Activated naive CD4-positive, alpha-beta T cell treated with anti-CD3 and anti-CD28 coated beads, Interleukin-2, amount 50 U/mL, for 72 hours (primary cell): ENCODE data around the gene ECT2L. TPM values are rescaled to one million over a fixed set of nuclear protein-coding genes. Genes with fewer than 3 reads are reported as not detected.

Source experiments
- ATAC-seq, 2 donors: fragments of 150-1000 bp; cut with Tn5 transposase; 2 replicates each; pipeline ENCODE4 v1.10.0; 2021; ENCODE audit warnings: mild to moderate bottlenecking in 2 of 2, moderate library complexity in 2 of 2
- DNase-seq, 2 donors: peaks; one replicate each; pipeline ENCODE4 v3.0.0; 2021 to 2022; ENCODE audit warnings: low spot score in 2 of 2
- H3K27ac Mint-ChIP-seq, 2 donors: one replicate each; pipeline ENCODE4 v1.8.0; 2022; ENCODE audit warnings: mild to moderate bottlenecking in 2 of 2, mixed read lengths in 2 of 2
- H3K36me3 Mint-ChIP-seq, 2 donors: one replicate each; pipeline ENCODE4 v1.8.0; 2022; ENCODE audit warnings: mixed read lengths in 2 of 2
- H3K9me3 Mint-ChIP-seq, 2 donors: one replicate each; pipeline ENCODE4 v1.8.0; 2022; ENCODE audit warnings: mixed read lengths in 2 of 2
- total RNA-seq, 2 donors: library from RNA; stranded (reverse); gene quantifications; one replicate each; pipeline ENCODE4 v1.2.3, GENCODE V29; 2022

The ECT2L gene
- total RNA-seq, 2 donors from 2014 or later, result not detected

DNA sequence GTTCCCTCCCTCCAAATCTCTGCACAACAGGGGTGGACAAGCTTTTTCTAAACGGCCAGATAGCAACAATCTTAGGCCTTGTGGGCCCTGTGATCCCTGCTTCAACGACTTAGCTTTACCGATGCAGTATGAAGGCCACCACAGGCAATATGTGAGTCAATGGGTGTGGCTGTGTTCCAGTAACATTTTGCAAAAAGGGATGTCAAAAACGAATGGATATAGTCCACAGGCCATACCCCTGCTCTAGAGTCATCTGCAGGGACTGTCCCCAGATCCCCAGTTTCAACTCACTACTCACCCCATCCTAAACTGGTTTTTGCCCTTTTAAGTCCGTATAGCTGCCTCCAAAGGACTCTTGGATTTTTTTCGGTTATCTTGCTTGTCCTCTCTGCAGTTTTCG is 34.4 kb downstream of the ECT2L start:
- Mint-ChIP-seq H3K9me3 (peaks cover 0 to 5% of the 10 kb centered on the region in 2 donors), H3K27ac (no peak overlapping the region), H3K36me3 (no peaks in the 10 kb centered on the region)
- DNase-seq (no peak), ATAC-seq (peak in 1 of 2 donors; percentile 51)

GRCh38 chr6:138832182-138832581 is 36.3 kb downstream of the ECT2L start:
- Mint-ChIP-seq H3K9me3 (peaks cover 0 to 5% of the 10 kb centered on the region in 2 donors), H3K36me3 (no peaks in the 10 kb centered on the region), H3K27ac (no peak overlapping the region)
- DNase-seq (no peak), ATAC-seq (no peak)

DNA sequence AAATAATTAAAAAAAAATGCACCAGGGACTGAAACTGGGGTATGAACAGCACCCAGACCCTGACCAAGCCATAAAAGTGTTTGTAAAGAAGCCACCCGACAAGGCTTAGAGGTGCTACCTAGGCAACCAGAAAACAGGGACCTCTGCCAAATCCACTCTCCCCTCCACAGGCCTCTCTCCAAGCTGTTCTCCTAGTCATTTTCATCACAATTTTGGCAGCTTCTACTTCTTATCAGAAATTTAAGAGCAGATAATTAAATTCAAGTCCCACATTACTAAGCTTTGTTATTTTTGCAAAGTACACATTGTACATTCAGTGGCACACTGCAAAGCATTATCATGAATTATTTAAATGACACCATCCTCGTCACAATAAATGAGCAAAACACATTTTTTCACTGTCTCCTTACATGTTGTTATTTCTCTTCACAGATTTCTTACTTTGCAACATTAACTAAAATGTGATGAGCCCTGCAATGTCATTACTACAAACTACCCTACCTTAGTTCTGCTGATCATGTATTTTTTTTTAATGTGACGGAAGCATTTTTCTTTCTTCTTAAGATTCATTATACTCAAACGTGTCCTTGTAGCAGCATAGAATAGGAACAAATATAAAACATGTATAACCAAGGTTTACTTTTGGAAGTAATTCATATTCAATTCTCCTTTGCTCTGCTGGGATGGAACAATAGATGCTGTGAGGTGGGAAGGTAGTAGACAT is 38.1 kb downstream of the ECT2L start:
- Mint-ChIP-seq H3K9me3 (peaks cover 0 to 5% of the 10 kb centered on the region in 2 donors), H3K27ac (no peak overlapping the region), H3K36me3 (no peaks in the 10 kb centered on the region)
- ATAC-seq (no peak), DNase-seq (no peak)

DNA sequence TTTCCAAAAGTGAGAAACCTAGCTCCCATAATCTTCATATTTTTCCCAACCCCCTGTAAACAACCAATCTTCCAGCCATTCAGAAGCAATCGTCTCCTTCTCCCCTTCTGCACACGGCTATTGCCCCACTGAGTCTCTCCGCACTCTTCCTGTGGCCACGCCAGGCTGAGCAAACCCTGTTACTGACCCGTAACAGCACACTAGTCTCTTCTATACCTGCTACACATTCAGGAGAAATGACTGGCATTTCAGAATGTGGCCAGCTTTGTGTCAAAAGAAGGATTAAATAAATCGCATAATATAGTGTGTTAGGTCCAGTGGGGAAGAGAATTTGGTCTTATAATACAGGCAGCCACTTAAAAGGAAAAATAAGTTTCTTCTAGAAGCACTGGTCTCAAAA is 41.4 kb downstream of the ECT2L start:
- Mint-ChIP-seq H3K9me3 (no peaks in the 10 kb centered on the region), H3K36me3 (no peaks in the 10 kb centered on the region), H3K27ac (no peak overlapping the region)
- no peak for DNase-seq
- no peak for ATAC-seq

DNA sequence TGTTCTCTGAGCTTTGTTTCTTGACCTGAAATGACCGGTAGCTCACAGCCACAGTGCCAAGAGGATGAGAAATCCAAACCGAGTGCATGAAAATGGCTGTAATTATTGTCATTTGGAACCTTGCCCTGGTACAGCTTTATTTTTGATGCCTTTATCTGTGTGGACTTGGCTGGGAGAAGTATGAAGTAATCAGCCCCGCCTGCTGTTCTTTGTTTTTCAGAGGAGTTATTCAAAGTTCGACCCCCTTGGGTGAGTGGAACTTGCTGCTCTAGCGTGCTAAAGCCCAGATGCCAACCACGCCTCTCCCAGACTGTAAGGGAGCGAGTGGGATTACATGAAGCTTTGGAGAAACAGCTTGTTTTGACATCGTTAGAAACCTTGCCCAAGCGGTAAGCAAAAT is 48.3 kb downstream of the ECT2L start:
- no peak for DNase-seq
- H3K36me3 Mint-ChIP-seq, result no peaks in the 10 kb centered on the region
- no peaks in the 10 kb centered on the region for H3K9me3 Mint-ChIP-seq

GRCh38 chr6:138847884-138848283 is 52.0 kb downstream of the ECT2L start:
- no peaks in the 10 kb centered on the region for H3K9me3 Mint-ChIP-seq
- H3K36me3 Mint-ChIP-seq, result no peaks in the 10 kb centered on the region
- no peak overlapping the region for H3K27ac Mint-ChIP-seq
- no peak for ATAC-seq
- DNase-seq, result no peak

More for the DNA sequence above, 48.3 kb downstream of the ECT2L start:
- no peak for ATAC-seq
- no peak overlapping the region for H3K27ac Mint-ChIP-seq

DNA sequence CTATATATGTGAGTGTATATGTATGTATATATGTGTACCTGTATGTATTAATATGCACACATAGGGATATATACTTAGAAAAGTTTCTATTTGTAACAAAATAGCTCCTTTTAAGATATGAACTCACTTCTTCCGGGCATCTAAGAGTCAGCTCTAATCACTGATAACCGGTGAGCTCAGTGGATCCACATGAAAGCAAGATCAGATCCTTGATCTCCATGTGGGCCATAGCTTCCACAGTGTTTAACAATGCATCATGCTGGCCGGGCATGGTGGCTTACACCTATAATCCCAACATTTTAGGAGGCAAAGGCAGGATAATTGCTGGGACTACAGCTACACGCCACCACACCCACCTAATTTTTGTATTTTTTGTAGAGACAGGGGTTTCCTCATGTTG is 52.6 kb downstream of the ECT2L start:
- no peak for DNase-seq
- ATAC-seq, result no peak
- Mint-ChIP-seq H3K27ac (no peak overlapping the region), H3K9me3 (no peaks in the 10 kb centered on the region), H3K36me3 (no peaks in the 10 kb centered on the region)

DNA sequence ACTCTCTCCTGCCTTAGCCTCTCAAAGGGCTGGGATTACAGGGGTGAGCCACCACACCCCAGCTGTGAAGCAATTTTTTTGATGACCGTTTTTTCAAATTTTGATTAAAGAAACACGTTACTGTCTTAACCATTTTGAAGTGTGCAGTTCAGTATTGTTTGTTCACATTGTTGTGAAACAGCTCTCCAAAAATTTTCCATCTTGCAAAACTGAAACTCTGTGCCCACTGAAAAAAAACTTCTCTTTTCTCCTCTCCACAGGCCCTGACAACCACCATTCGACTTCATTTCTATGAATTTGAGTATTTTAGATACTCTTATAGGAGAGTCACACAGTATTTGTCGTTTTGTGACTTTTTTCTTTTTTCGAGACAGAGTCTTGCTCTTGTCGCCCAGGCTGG is 53.9 kb downstream of the ECT2L start:
- Mint-ChIP-seq H3K9me3 (no peaks in the 10 kb centered on the region), H3K27ac (no peak overlapping the region), H3K36me3 (no peaks in the 10 kb centered on the region)
- ATAC-seq (no peak), DNase-seq (no peak)

DNA sequence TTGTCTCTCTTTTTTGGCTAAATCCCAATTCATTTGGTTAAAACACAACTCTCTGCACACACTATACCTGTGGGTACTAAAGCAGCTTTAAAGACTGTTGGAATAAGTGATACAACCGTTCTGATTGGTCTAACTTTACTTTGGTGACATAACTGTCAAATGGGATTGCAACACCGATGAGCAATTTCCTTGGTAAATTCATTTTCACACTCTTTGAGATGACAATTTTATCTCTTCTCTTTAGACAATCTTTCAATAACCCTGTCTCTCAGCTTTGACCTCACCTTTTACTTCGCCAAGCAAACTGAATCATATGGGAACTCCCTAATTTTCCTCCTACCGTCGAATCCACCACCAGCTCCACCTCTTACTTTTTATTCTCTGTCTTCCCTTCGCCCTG is 60.8 kb downstream of the ECT2L start:
- ATAC-seq (peak; percentile 26 to 29), DNase-seq (no peak)
- Mint-ChIP-seq H3K9me3 (peaks cover 0 to 5% of the 10 kb centered on the region in 2 donors), H3K36me3 (no peaks in the 10 kb centered on the region), H3K27ac (no peak overlapping the region)

GRCh38 chr6:138857775-138858174 is 61.9 kb downstream of the ECT2L start:
- ATAC-seq (no peak), DNase-seq (no peak)
- no peaks in the 10 kb centered on the region for H3K36me3 Mint-ChIP-seq
- peaks cover 0 to 5% of the 10 kb centered on the region in 2 donors for H3K9me3 Mint-ChIP-seq
- H3K27ac Mint-ChIP-seq, result peak overlapping the region in 1 of 2 donors; percentile 17

- no peak for ATAC-seq
- no peak overlapping the region for H3K27ac Mint-ChIP-seq
- no peaks in the 10 kb centered on the region for H3K36me3 Mint-ChIP-seq
- no peaks in the 10 kb centered on the region for H3K9me3 Mint-ChIP-seq
- DNase-seq, result no peak
These were observed 66.6 kb downstream of the ECT2L start for GRCh38 chr6:138862456-138862855.

DNA sequence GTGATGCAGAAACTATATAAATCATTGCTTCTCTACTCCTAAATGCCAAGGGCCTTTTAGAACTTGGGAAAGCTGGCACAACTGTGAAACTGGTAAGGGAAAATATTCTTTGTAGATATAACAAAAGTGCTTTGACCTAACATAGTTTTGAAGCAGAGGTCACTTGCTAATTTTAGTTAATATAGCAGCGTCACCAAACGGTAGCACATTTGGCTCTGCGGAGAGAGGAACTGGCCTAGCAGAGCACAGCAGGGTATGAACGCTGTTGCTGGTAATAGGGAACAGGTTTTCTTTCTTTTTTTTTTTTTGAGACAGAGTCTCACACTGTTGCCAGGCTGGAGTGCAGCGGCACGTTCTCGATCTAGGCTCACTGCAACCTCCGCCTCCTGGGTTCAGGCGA is 67.4 kb downstream of the ECT2L start:
- H3K36me3 Mint-ChIP-seq, result no peaks in the 10 kb centered on the region
- ATAC-seq (no peak), DNase-seq (no peak)
- H3K9me3 Mint-ChIP-seq, result no peaks in the 10 kb centered on the region
- H3K27ac Mint-ChIP-seq, result no peak overlapping the region

- Mint-ChIP-seq H3K27ac (no peak overlapping the region), H3K9me3 (no peaks in the 10 kb centered on the region), H3K36me3 (no peaks in the 10 kb centered on the region)
- DNase-seq, result no peak
- ATAC-seq, result no peak
These were observed 68.5 kb downstream of the ECT2L start for GRCh38 chr6:138864343-138864890.

DNA sequence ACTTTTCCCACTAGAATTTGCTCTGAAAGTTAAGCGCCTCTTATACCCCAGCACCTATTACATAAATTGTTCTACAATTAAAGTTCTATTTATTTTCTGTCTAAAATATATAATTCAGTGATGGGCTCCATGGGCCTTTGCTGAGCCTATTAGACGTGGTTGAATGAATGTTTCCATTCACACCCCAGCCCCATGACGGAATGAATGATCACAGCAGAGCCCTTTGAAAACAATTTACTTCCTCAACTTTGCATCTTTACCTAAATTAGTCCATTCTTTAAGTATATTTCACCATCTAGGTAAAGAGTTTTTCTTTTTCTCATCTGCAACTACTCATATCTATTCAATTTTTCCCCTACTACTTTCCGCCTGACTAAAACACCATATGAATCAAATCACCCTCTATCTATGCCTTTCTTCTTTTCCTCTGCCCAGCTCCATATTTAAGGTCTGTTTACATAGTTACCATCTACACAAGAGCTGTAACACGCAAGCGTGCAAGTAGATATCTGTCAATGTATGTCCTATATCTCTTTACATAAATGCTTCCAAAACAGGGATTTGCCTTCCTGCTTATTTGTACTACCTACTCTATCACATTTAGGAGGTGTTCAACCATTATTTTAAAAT is 69.7 kb downstream of the ECT2L start:
- no peaks in the 10 kb centered on the region for H3K9me3 Mint-ChIP-seq
- no peaks in the 10 kb centered on the region for H3K36me3 Mint-ChIP-seq
- no peak for DNase-seq
- peak in 1 of 2 donors; percentile 74 for ATAC-seq
- H3K27ac Mint-ChIP-seq, result no peak overlapping the region

DNA sequence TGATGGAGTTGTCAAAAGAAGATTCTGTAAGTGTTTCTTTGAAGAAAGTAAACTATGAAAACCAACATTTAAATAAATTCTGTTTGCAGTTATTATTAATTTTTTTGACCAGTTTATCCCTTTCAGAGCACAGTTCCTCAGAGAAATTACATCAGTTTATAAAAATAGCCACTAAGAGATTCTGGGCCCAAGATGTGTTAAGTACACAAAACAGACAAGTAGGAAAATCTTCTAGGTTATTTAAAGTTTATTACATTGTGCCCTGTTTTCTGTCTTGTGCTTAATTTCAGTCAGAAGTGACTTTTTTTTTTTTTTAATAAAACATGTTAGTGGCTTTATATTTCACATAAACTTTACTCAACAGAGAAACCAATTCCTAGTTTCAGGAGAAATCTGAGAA is 72.3 kb downstream of the ECT2L start:
- ATAC-seq (no peak), DNase-seq (no peak)
- Mint-ChIP-seq H3K36me3 (no peaks in the 10 kb centered on the region), H3K27ac (no peak overlapping the region), H3K9me3 (no peaks in the 10 kb centered on the region)

- no peak for DNase-seq
- no peaks in the 10 kb centered on the region for H3K9me3 Mint-ChIP-seq
- no peak for ATAC-seq
- H3K36me3 Mint-ChIP-seq, result no peaks in the 10 kb centered on the region
- H3K27ac Mint-ChIP-seq, result no peak overlapping the region
These were observed 73.5 kb downstream of the ECT2L start for GRCh38 chr6:138869398-138869797.

- Mint-ChIP-seq H3K9me3 (no peaks in the 10 kb centered on the region), H3K36me3 (no peaks in the 10 kb centered on the region), H3K27ac (no peak overlapping the region)
- DNase-seq (no peak), ATAC-seq (no peak)
These were observed 77.3 kb downstream of the ECT2L start for GRCh38 chr6:138873191-138873590.
